Muscle of leg (tissue), 11 donors: ENCODE measurements around the gene TLR8. TPM values are rescaled to one million over a fixed set of nuclear protein-coding genes. Genes with fewer than 3 reads are reported as not detected.

Experiments used
- DNase-seq: peaks from one replicate; pipeline ENCODE4 v3.0.0; 2013
- H3K27ac ChIP-seq: one replicate; pipeline ENCODE4 v1.5.1; 2013; ENCODE audit warnings: mild to moderate bottlenecking, low read length, control low read depth
- H3K27me3 ChIP-seq: one replicate; pipeline ENCODE4 v1.6.1; 2013; ENCODE audit warnings: low read length; ENCODE audit not compliant: control insufficient read depth, insufficient read depth
- H3K36me3 ChIP-seq: one replicate; pipeline ENCODE4 v1.6.1; 2013; ENCODE audit warnings: low read length; ENCODE audit not compliant: control insufficient read depth, insufficient read depth
- H3K4me1 ChIP-seq: one replicate; pipeline ENCODE4 v1.6.1; 2013; ENCODE audit warnings: low read length; ENCODE audit not compliant: control insufficient read depth, insufficient read depth
- H3K4me3 ChIP-seq: one replicate; pipeline ENCODE4 v1.5.1; 2013; ENCODE audit warnings: low read length, control low read depth
- H3K9me3 ChIP-seq: replicated peaks from 2 replicates; pipeline ENCODE4 v1.6.1; 2013; ENCODE audit warnings: low read depth, low read length; ENCODE audit not compliant: control insufficient read depth
- WGBS: methylation state at CpG from one replicate; pipeline ENCODE4 v1.1.5; 2013; ENCODE audit warnings: missing lambda C conversion rate; ENCODE audit not compliant: insufficient coverage; 5-methylcytosine and 5-hydroxymethylcytosine counted together
- polyA plus RNA-seq, 8 donors: library from polyadenylated mRNA; unstranded; fragments of 120-200 nt; gene quantifications; one replicate each; pipeline versions ENCODE4 v1.2.1 to v1.2.3, GENCODE V29; 2013; ENCODE audit warnings: inconsistent platforms in 1 of 8, low replicate concordance in 1 of 8; ENCODE audit not compliant: insufficient read length in 8 of 8, insufficient read depth in 1 of 8
- total RNA-seq: library from RNA; stranded (reverse); fragments of 120-200 nt; gene quantifications from one replicate; pipeline ENCODE4 v1.2.4, GENCODE V29; 2013

Gene TLR8
- total and polyA plus RNA-seq, 9 donors = 0.16 to 0.61 (median 0.44) TPM

- peaks cover 2% of the 10 kb centered on the region for H3K27me3 ChIP-seq
- H3K9me3 ChIP-seq = no peaks in the 10 kb centered on the region
- H3K36me3 ChIP-seq = no peaks in the 10 kb centered on the region
- H3K4me3 ChIP-seq = no peak overlapping the region
- H3K27ac ChIP-seq = no peak overlapping the region
- no peak for DNase-seq
- WGBS = no CpG with 5 or more reads among the region's 1 CpG
- H3K4me1 ChIP-seq = no peaks in the 10 kb centered on the region
Observed at GRCh38 chrX:12878536-12878935, 27.9 kb upstream of the TLR8 start.

DNA sequence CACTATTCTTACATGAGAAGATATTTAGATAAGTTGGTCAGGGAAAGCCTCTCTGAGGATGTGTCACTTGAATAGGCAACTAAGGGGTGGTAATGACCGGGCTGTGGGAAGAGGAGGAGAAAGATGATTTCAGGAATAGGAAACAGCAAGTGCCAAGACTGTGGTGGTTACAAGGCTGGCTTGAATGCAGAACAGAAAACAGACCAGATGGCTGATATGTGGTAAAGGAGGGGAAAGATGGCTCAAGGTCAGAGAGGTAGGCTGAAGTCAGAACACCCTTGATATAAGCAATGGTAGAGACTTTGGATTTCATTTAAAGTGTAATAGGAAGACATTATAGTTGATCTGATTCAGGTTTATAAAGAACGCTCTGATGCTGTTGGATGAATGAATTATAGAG is 24.5 kb upstream of the TLR8 start:
- no peaks in the 10 kb centered on the region for H3K36me3 ChIP-seq
- 81% methylated on average over 2 of the region's 2 CpGs for WGBS
- peaks cover 5% of the 10 kb centered on the region for H3K27me3 ChIP-seq
- H3K4me1 ChIP-seq = no peaks in the 10 kb centered on the region
- no peaks in the 10 kb centered on the region for H3K9me3 ChIP-seq
- no peak overlapping the region for H3K27ac ChIP-seq
- no peak for DNase-seq
- H3K4me3 ChIP-seq = no peak overlapping the region

DNA sequence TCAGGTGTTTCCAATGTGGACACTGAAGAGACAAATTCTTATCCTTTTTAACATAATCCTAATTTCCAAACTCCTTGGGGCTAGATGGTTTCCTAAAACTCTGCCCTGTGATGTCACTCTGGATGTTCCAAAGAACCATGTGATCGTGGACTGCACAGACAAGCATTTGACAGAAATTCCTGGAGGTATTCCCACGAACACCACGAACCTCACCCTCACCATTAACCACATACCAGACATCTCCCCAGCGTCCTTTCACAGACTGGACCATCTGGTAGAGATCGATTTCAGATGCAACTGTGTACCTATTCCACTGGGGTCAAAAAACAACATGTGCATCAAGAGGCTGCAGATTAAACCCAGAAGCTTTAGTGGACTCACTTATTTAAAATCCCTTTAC is 20.9 kb upstream of the TLR8 start:
- H3K4me3 ChIP-seq = no peak overlapping the region
- 51% methylated on average over 5 of the region's 5 CpGs for WGBS
- H3K4me1 ChIP-seq = no peaks in the 10 kb centered on the region
- H3K9me3 ChIP-seq = no peaks in the 10 kb centered on the region
- peaks cover 11% of the 10 kb centered on the region for H3K27me3 ChIP-seq
- no peak overlapping the region for H3K27ac ChIP-seq
- no peak for DNase-seq
- H3K36me3 ChIP-seq = no peaks in the 10 kb centered on the region

DNA sequence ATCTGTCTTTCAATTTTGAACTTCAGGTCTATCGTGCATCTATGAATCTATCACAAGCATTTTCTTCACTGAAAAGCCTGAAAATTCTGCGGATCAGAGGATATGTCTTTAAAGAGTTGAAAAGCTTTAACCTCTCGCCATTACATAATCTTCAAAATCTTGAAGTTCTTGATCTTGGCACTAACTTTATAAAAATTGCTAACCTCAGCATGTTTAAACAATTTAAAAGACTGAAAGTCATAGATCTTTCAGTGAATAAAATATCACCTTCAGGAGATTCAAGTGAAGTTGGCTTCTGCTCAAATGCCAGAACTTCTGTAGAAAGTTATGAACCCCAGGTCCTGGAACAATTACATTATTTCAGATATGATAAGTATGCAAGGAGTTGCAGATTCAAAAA is 19.9 kb upstream of the TLR8 start:
- Histone ChIP-seq H3K9me3 (no peaks in the 10 kb centered on the region), H3K27ac (no peak overlapping the region), H3K27me3 (peaks cover 16% of the 10 kb centered on the region), H3K4me3 (no peak overlapping the region), H3K36me3 (no peaks in the 10 kb centered on the region), H3K4me1 (no peaks in the 10 kb centered on the region)
- WGBS = no CpG with 5 or more reads among the region's 3 CpGs
- DNase-seq = no peak

DNA sequence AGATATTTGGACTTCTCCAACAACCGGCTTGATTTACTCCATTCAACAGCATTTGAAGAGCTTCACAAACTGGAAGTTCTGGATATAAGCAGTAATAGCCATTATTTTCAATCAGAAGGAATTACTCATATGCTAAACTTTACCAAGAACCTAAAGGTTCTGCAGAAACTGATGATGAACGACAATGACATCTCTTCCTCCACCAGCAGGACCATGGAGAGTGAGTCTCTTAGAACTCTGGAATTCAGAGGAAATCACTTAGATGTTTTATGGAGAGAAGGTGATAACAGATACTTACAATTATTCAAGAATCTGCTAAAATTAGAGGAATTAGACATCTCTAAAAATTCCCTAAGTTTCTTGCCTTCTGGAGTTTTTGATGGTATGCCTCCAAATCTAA is 19.3 kb upstream of the TLR8 start:
- H3K36me3 ChIP-seq = no peaks in the 10 kb centered on the region
- H3K4me3 ChIP-seq = no peak overlapping the region
- H3K27ac ChIP-seq = no peak overlapping the region
- no peaks in the 10 kb centered on the region for H3K4me1 ChIP-seq
- no CpG with 5 or more reads among the region's 2 CpGs for WGBS
- H3K27me3 ChIP-seq = peaks cover 16% of the 10 kb centered on the region
- no peak for DNase-seq
- H3K9me3 ChIP-seq = no peaks in the 10 kb centered on the region

DNA sequence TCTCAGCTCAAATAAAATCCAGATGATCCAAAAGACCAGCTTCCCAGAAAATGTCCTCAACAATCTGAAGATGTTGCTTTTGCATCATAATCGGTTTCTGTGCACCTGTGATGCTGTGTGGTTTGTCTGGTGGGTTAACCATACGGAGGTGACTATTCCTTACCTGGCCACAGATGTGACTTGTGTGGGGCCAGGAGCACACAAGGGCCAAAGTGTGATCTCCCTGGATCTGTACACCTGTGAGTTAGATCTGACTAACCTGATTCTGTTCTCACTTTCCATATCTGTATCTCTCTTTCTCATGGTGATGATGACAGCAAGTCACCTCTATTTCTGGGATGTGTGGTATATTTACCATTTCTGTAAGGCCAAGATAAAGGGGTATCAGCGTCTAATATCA is 18.7 kb upstream of the TLR8 start:
- no peak for DNase-seq
- H3K36me3 ChIP-seq = no peaks in the 10 kb centered on the region
- peaks cover 16% of the 10 kb centered on the region for H3K27me3 ChIP-seq
- no peak overlapping the region for H3K4me3 ChIP-seq
- no peaks in the 10 kb centered on the region for H3K9me3 ChIP-seq
- 88% methylated on average over 1 of the region's 3 CpGs for WGBS
- H3K4me1 ChIP-seq = no peaks in the 10 kb centered on the region
- H3K27ac ChIP-seq = no peak overlapping the region

DNA sequence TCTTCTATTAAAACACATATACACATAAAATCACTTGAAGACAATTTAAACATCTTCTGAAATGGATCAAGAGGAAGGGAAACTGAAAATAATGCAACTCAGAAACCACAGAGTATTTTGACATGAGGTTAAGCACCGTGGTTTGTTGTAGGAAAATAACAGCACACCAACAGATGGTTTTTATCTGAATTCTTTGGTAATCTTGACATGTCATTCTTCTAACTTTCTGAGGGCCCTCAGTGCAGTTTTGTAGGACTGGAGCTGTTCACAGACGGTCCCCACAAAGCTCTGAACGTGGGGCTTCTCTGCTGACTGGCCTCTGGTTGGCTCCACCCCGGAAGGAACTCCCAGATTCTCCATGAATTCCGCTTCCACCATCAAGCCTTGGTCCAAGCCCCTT is 16.0 kb upstream of the TLR8 start:
- H3K4me3 ChIP-seq = no peak overlapping the region
- no peaks in the 10 kb centered on the region for H3K4me1 ChIP-seq
- peaks cover 18% of the 10 kb centered on the region for H3K27me3 ChIP-seq
- no peak overlapping the region for H3K27ac ChIP-seq
- no peaks in the 10 kb centered on the region for H3K36me3 ChIP-seq
- peak; percentile 16 for DNase-seq
- WGBS = 53% methylated on average over 4 of the region's 5 CpGs
- H3K9me3 ChIP-seq = no peaks in the 10 kb centered on the region

DNA sequence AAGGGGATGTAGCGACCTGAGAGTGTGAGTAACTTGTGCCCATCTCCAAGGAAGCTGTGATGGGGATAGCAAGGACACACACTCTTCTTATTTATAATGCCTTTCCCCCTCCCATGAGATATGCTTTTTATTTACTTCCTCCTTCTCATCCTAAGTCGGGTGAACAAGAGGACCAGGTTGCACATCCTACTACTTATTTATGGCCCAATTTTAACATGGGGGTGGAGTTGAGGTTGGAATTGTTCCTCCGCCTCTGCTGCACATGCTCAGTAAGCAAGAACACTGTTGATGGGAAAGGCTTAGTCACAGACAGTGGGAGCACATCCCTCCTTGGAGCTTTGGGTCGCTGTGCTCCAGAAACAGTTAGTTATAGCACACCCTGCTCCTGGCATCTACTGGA is 15.2 kb upstream of the TLR8 start:
- Histone ChIP-seq H3K27me3 (peaks cover 18% of the 10 kb centered on the region), H3K4me1 (no peaks in the 10 kb centered on the region), H3K27ac (no peak overlapping the region), H3K4me3 (no peak overlapping the region), H3K36me3 (no peaks in the 10 kb centered on the region), H3K9me3 (no peaks in the 10 kb centered on the region)
- WGBS = 83% methylated on average over 1 of the region's 4 CpGs
- no peak for DNase-seq

GRCh38 chrX:12891915-12892506 is 14.4 kb upstream of the TLR8 start:
- Histone ChIP-seq H3K36me3 (no peaks in the 10 kb centered on the region), H3K4me1 (no peaks in the 10 kb centered on the region), H3K27ac (no peak overlapping the region), H3K4me3 (no peak overlapping the region), H3K9me3 (no peaks in the 10 kb centered on the region), H3K27me3 (peaks cover 20% of the 10 kb centered on the region)
- no CpG with 5 or more reads among the region's 2 CpGs for WGBS
- no peak for DNase-seq

DNA sequence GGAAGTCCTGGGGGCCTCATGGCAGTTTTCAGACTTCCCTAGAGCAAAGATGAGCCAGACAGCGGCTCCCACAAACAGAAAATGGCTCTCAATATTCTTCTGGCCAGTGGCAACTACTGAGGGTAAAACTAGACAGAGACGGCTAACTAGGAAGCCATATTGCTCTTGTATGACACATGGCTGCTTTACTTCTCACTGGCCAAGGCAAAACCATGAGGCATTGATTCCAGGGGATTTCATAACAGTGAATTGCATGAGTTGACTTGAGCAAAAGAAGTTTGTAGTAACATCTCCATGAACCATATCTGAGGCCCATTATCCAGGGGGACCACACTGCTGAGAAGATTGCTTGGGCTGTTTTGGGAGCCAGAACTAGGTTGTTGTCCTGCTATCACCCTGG is 13.7 kb upstream of the TLR8 start:
- no peak for DNase-seq
- no peaks in the 10 kb centered on the region for H3K9me3 ChIP-seq
- no peaks in the 10 kb centered on the region for H3K36me3 ChIP-seq
- H3K4me1 ChIP-seq = no peaks in the 10 kb centered on the region
- H3K27ac ChIP-seq = no peak overlapping the region
- WGBS = 35% methylated on average over 2 of the region's 2 CpGs
- peaks cover 20% of the 10 kb centered on the region for H3K27me3 ChIP-seq
- no peak overlapping the region for H3K4me3 ChIP-seq
